Stimulated activated memory B cell treated with anti-CD40 and anti-IgM and Interleukin-4, amounts not matched to agents 10 μg/mL and 1 μg/mL and 100 μg/mL, for 72 hours (primary cell): Measurements from ENCODE around the gene PNRC2.
"Not testable (repeated sequence)": the region's sequence is repeated elsewhere in the genome, so short reads cannot be mapped to it uniquely, and the experiment has no call there.

ENCODE experiments used
- ATAC-seq: fragments of 150-1000 bp; cut with Tn5 transposase; 2 replicates; pipeline ENCODE4 v1.10.0; 2021
- H3K27ac Mint-ChIP-seq: one replicate; pipeline ENCODE4 v1.8.0; 2022; ENCODE audit warnings: mild to moderate bottlenecking, mixed read lengths
- H3K27me3 Mint-ChIP-seq: one replicate; pipeline ENCODE4 v1.8.0; 2022; ENCODE audit warnings: mixed read lengths
- H3K36me3 Mint-ChIP-seq: one replicate; pipeline ENCODE4 v1.8.0; 2022; ENCODE audit warnings: mixed read lengths
- H3K4me1 Mint-ChIP-seq: one replicate; pipeline ENCODE4 v1.8.0; 2022; ENCODE audit warnings: mixed read lengths
- H3K4me3 Mint-ChIP-seq: one replicate; pipeline ENCODE4 v1.8.0; 2022; ENCODE audit warnings: mild to moderate bottlenecking, moderate library complexity, mixed read lengths
- H3K9me3 Mint-ChIP-seq: one replicate; pipeline ENCODE4 v1.8.0; 2022; ENCODE audit warnings: mixed read lengths

Gene PNRC2

DNA sequence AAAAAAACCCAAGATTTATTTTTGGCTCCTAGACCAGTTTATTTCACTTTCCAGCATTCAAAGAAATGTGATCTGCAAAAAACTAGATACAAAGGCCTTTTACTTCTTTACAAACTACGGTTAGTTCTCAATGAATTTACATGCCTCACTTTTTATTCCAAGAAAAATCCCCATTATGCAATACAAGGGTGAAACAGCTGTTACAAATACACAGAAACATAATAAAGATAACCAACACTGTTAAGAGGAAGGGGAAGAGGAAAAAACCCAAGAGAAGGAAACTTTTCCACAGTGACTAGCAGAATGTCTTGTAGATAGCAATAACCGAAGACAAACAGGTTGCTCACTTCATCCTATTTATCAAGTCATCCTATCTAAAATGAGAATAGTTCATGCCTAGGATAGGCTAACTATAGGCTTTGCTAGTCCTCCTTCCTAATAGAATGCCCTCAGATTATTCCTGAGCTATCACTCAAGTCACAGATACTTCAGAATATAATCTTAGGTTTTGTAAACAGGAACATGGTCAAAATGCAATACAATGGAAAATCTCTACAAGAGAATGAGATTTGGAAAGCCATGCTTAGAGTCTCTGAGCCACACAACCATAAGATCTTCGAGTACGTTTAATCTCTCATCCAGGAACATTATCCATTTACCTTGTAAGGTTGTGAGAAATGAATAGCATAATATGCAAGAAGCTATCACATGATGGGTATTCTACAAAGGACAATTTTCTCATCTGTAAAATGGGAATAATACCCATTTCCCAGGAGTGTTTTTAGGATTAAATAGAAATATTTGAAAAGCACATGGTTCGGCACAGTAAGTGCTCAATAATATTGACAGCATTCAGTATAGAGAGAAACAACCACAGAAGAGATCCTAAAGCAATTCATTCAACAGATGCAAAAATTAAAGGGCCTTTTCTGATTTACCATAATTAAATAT, 5.4 kb downstream of the PNRC2 start:
- no peak overlapping the region for H3K4me3 Mint-ChIP-seq
- no peak for ATAC-seq
- peak overlapping the region; percentile 72 for H3K27ac Mint-ChIP-seq
- peaks cover 34% of the 10 kb centered on the region for H3K36me3 Mint-ChIP-seq
- H3K4me1 Mint-ChIP-seq, result peaks cover 47% of the 10 kb centered on the region
- H3K27me3 Mint-ChIP-seq, result no peaks in the 10 kb centered on the region
- H3K9me3 Mint-ChIP-seq, result no peaks in the 10 kb centered on the region

DNA sequence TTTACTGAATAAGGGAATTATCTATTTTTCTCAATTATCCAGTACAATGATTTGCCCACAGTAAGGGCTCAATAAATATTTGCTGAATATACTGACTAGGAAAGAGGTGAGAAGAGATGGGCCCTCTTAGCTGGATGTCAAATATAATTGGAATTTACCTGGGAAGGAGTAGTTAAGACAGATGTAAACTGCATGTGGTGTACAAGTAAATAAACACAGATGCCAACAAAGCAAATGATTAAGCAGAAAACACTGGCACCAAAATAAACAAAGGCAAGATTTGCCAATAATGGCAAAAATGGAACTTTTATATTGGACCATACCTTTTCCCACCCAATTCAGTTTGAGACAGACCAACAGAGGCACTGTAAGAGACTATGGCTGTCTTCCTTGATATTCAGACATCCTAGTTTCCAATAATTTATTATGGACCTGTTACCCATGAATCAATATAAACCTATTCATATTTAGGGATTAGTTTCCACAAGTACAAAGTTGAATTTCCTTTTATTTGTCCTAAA, 7.4 kb downstream of the PNRC2 start:
- Mint-ChIP-seq H3K27me3 (no peaks in the 10 kb centered on the region), H3K36me3 (peaks cover 31% of the 10 kb centered on the region), H3K9me3 (no peaks in the 10 kb centered on the region), H3K4me1 (peaks cover 29% of the 10 kb centered on the region), H3K27ac (peak overlapping the region; percentile 55), H3K4me3 (no peak overlapping the region)
- no peak for ATAC-seq

DNA sequence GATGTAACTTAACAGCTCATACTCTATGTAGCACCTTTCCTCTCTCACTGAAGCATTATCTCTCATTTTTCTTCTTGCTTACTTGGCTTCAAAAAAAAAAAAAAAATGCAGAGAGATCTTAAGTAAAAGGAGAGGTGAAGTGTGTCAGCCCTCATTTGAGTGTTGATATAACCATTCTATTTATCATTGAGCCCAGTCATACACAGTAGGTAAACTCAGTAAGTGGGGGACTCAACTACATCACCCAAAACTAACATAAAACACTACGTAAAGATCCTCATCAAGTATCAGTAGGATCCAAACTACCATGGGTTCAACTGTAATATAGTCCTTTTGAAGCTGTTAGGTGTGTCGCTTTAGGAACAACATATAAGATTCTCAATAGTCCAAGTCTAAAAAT, 8.2 kb downstream of the PNRC2 start:
- Mint-ChIP-seq H3K36me3 (peaks cover 31% of the 10 kb centered on the region), H3K4me3 (no peak overlapping the region), H3K4me1 (peaks cover 29% of the 10 kb centered on the region), H3K27ac (peak overlapping the region; percentile 55), H3K27me3 (no peaks in the 10 kb centered on the region), H3K9me3 (no peaks in the 10 kb centered on the region)
- no peak for ATAC-seq

DNA sequence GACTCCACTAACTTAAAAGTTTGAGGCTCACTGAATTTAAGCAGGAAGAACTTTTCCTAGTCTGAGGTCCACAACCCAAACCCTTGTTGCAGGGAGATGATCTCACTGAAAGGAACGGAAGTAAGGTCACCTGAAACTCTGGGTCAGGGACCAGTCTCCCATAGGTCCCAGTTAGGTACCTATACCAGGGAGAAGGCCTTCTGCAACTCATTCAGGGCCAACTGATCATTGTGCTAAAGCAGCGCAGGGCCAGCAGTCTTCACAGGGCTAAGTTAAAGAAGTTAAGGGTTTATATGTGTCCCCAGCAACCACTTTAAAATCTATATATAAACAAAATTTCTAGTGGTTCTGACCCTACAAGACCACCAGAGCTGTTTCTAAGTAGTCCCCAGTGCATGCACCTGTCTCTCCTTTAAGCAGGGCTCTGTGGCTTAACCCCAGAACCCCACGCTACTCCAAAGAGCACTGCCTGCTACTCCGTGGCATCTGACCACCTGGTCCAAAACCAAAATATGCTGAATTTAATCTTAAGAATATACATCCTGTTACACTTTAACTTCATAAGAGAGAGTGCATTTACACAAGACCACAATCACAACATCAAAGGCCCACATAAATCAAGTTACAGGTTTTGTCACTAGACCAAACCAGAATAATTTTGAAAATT, 17.7 kb downstream of the PNRC2 start:
- peak overlapping the region; percentile 18 for H3K4me3 Mint-ChIP-seq
- ATAC-seq, result no peak
- H3K27me3 Mint-ChIP-seq, result no peaks in the 10 kb centered on the region
- peaks cover 60% of the 10 kb centered on the region for H3K4me1 Mint-ChIP-seq
- H3K36me3 Mint-ChIP-seq, result peaks cover 25% of the 10 kb centered on the region
- peak overlapping the region; percentile 91 for H3K27ac Mint-ChIP-seq
- H3K9me3 Mint-ChIP-seq, result no peaks in the 10 kb centered on the region

DNA sequence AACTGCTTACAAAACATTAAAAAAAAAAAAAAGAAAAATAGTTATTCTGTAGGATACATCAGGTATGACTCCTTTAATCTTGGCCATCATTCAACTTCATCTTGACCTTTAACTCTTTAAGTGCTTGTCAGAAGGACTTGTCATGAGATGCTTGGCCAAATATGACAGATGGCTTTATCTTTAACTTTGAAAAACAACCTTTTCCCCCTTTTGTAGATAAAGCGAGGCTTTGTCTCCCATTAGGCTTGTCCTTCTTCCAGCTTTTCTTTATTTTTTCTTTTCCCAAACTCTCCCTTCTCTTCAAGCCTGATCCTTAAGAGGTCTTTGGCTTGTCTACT, 18.2 kb downstream of the PNRC2 start:
- H3K27me3 Mint-ChIP-seq, result no peaks in the 10 kb centered on the region
- peaks cover 60% of the 10 kb centered on the region for H3K4me1 Mint-ChIP-seq
- peak overlapping the region; percentile 91 for H3K27ac Mint-ChIP-seq
- H3K4me3 Mint-ChIP-seq, result peak overlapping the region; percentile 85
- H3K9me3 Mint-ChIP-seq, result no peaks in the 10 kb centered on the region
- no peak for ATAC-seq
- peaks cover 25% of the 10 kb centered on the region for H3K36me3 Mint-ChIP-seq

DNA sequence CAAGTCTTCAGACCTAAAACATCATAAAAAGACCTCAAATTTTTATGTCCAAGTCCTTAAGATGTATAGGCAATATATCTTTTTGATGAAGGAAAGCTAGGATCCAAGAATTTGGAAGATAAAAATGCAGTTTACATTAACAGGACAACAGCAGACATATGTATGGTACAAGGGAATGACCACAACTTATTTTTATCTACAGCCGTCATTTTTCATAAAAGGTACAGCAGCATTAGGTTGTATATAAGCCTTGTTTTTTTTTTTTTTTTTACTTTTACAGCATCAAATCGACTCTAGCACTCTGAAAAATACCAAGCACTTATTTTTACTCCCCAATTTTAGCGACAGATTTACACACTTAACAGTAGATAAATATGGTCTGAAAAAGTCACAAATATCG, 19.2 kb downstream of the PNRC2 start:
- no peaks in the 10 kb centered on the region for H3K9me3 Mint-ChIP-seq
- peaks cover 59% of the 10 kb centered on the region for H3K4me1 Mint-ChIP-seq
- H3K27ac Mint-ChIP-seq, result peak overlapping the region; percentile 91
- peak overlapping the region; percentile 85 for H3K4me3 Mint-ChIP-seq
- no peak for ATAC-seq
- H3K36me3 Mint-ChIP-seq, result peaks cover 25% of the 10 kb centered on the region
- H3K27me3 Mint-ChIP-seq, result no peaks in the 10 kb centered on the region

DNA sequence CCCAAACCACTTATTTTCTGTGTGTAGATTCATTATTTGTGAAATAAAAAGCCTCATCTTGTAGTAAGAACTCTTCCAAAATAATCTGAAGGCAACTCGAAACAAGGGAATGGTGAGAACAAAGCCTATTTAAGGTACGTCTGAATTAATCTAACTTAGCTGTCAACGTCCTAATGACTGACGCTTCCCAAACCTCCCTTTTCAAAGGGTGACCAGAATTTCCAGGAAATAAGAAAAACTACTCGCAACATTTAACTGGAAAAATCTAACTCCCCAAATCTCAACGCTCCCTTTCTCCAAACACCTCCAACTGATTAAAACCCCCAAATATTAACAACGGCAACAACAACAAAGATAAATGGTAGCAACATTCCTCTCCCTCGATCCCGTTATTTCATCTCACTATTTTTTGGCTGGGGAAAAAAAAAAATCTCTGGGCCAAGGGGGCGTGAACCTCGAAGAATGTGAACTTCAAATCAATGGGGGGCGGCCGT, 19.8 kb downstream of the PNRC2 start:
- ATAC-seq, result no peak
- Mint-ChIP-seq H3K4me1 (peaks cover 53% of the 10 kb centered on the region), H3K27ac (peak overlapping the region; percentile 91), H3K9me3 (no peaks in the 10 kb centered on the region), H3K36me3 (peaks cover 19% of the 10 kb centered on the region), H3K27me3 (no peaks in the 10 kb centered on the region), H3K4me3 (peak overlapping the region; percentile 85)

DNA sequence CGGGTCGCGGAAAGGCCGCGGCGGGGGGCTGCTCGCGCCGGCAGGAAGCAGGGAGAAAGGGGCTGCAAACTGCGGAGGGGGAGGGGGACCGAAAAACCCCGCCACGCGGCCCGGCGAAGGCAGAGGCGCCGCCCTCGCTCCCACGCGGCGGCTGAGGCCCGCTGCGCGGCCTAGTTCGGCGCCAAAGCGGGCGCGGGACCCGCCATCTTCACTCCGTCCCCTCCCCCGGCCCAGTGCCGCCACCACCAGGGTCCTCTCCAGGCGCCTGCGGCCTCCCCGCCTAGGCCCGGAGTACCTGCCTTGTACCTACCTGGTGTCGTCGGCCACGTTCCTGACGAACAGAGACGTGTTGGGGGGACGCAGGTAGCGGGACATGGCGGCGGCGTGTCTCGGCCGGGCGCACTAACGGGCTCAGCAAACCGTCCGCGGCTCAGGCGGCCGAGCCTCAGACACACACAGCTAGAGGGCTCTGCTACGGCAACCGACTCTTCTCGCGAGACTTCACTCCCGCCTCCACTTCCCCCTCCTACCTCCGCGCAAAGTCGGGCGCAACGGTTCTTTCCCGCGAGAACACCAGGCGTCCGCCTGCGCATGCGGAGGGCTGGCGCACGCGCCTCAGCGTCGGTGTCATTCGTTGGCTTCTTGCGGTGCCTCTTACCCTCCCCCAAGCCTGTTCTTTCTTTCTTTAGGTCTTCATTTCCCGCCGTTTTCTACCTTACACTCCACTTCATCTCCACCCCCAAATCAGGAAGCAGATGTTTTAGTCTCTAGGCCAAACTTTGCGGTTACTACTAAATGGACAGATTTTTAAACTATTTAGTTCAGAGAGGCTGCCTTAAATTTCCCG, 20.5 kb downstream of the PNRC2 start, which contains the start of gene SRSF10:
SRSF10 (minus strand) TSS at position 447 of the 847 bp plus-strand sequence; CDS start at position 375, 72 bp downstream.
- peak within 1 kb of the TSS; percentile 85 for H3K4me3 Mint-ChIP-seq
- ATAC-seq, result peak; percentile 98
- H3K4me1 Mint-ChIP-seq, result peaks cover 46% of the 10 kb centered on the region
- peaks cover 12% of the 10 kb centered on the region for H3K36me3 Mint-ChIP-seq
- no peaks in the 10 kb centered on the region for H3K9me3 Mint-ChIP-seq
- no peaks in the 10 kb centered on the region for H3K27me3 Mint-ChIP-seq
- peak within 1 kb of the TSS; percentile 91 for H3K27ac Mint-ChIP-seq

DNA sequence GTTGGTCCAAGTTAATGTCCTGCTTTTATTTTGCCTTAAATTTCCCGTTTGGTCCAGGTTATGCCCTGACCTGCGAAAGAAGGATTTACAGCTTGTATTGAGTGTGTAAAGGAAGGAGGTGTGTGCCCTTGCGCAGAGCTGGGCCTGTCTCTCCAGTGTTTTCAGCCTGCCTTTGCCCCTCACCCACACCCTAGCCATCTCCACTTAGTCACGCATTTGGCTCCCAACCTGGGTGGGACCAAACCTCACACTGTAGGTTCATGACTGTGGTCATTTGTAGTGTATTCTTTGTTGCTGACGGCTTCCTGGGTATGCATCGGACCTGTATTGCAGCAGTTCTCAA, 21.1 kb downstream of the PNRC2 start:
- peak overlapping the region; percentile 85 for H3K4me3 Mint-ChIP-seq
- peak; percentile 72 for ATAC-seq
- H3K9me3 Mint-ChIP-seq, result no peaks in the 10 kb centered on the region
- no peaks in the 10 kb centered on the region for H3K27me3 Mint-ChIP-seq
- H3K4me1 Mint-ChIP-seq, result peaks cover 44% of the 10 kb centered on the region
- peaks cover 12% of the 10 kb centered on the region for H3K36me3 Mint-ChIP-seq
- H3K27ac Mint-ChIP-seq, result peak overlapping the region; percentile 91

DNA sequence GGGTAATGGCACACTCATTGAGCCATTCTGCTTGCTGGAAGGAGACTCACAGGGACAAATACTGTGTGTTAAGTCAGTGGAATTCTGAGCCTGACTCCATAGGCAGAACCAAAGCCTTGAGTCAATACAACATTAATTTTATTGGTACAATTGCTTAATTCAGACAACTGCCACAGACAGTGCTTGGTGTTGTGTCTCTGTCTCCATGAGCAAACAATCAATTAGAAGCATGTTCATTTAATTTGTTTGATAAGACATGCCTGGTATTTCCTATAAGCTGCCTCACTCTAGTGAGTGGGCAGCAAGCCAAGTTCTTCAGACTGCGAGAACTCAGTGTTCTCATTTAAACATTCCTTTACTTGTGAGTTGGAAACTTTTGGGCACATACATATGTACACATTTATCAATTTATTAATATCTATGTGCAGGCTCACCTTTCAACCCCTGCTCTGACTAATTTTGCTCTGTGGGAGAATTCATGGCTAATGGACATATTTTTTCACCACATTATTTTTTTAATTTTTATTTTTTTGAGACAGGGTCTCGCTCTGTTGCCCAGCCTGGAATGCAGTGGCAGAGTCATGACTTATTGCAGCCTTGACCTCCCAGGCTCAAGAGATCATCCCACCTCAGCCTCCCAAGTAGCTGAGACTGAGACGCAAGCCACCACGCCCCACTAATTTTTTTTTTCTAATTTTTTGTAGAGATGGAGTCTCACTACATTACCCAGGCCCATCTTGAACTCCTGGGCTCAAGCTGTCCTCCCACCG, 25.0 kb downstream of the PNRC2 start:
- Mint-ChIP-seq H3K4me1 (peaks cover 8% of the 10 kb centered on the region), H3K4me3 (no peak overlapping the region), H3K9me3 (no peaks in the 10 kb centered on the region), H3K36me3 (no peaks in the 10 kb centered on the region), H3K27me3 (no peaks in the 10 kb centered on the region), H3K27ac (no peak overlapping the region)
- ATAC-seq, result no peak

DNA sequence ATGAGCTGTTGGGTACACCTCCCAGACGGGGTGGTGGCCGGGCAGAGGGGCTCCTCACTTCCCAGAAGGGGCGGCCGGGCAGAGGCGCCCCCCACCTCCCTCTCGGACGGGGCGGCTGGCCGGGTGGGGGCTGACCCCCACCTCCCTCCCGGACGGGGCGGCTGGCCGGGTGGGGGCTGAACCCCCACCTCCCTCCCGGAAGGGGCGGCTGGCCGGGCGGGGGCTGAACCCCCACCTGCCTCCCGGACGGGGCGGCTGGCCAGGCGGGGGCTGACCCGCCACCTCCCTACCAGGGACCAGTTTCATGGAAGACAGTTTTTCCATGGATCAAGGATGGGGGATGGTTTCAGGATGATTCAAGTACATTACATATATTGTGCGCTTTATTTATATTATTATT, 27.4 kb downstream of the PNRC2 start:
- H3K27me3 Mint-ChIP-seq, H3K9me3 Mint-ChIP-seq, H3K27ac Mint-ChIP-seq, H3K36me3 Mint-ChIP-seq, H3K4me3 Mint-ChIP-seq, ATAC-seq: not testable (repeated sequence)
- peaks cover 21% of the 10 kb centered on the region for H3K4me1 Mint-ChIP-seq

DNA sequence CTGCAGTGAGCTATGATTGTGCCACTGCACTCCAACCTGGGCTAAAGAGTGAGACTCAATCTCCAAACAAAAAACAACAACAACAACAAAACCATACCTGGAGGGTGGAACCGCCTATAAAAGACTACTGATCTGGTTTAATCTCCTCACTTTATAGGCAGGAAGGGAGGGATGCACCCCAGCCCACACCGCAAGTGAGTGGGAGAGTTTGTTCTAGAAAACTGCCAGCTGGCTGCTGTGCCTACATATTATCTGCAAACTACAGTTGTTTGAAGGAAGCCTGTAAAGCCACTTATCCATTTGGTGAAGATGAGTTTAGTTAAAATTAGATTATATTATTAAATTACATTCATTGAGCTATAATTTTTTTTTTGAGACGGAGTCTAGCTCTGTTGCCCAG, 29.6 kb downstream of the PNRC2 start:
- Mint-ChIP-seq H3K36me3 (no peaks in the 10 kb centered on the region), H3K27me3 (no peaks in the 10 kb centered on the region), H3K4me3 (no peak overlapping the region), H3K4me1 (peaks cover 22% of the 10 kb centered on the region), H3K9me3 (no peaks in the 10 kb centered on the region), H3K27ac (no peak overlapping the region)
- no peak for ATAC-seq

DNA sequence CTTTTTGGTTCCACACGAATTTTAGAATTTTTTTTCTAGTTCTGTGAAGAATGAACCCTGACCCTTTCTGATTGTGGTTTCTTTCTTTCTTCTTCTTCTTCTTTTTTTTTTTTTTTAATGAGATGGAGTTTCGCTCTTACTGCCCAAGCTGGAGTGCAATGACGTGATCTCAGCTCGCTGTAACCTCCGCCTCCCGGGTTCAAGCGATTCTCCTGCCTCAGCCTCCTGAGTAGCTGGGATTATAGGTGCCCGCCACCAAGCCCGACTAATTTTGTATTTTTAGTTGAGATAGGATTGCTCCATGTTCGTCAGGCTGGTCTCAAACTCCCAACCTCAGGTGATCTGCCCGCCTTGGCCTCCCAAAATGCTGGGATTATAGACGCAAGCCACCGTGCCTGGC, 32.4 kb downstream of the PNRC2 start:
- H3K27ac Mint-ChIP-seq, H3K9me3 Mint-ChIP-seq: not testable (repeated sequence)

DNA sequence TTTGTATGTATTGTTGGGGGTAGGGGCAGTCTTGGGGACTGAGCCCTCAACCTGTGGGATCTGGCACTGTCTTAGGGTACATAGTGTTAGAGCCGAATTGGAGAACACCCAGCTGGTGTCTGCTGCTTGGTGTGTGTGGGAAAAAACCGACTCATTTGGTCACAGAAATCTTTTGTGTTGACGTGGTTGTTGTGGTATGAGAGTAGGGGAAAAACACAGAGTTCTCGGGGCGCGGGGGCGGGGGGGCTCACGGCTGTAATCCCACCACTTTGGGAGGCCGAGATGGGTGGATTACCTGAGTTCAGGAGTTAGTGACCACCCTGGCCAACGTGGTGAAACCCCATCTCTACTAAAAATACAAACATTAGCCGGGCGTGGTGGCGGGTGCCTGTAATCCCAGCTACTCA, 35.8 kb downstream of the PNRC2 start:
- H3K9me3 Mint-ChIP-seq, result no peaks in the 10 kb centered on the region
- no peaks in the 10 kb centered on the region for H3K27me3 Mint-ChIP-seq
- no peak overlapping the region for H3K4me3 Mint-ChIP-seq
- no peaks in the 10 kb centered on the region for H3K36me3 Mint-ChIP-seq
- H3K4me1 Mint-ChIP-seq, result peaks cover 24% of the 10 kb centered on the region
- ATAC-seq, result peak; percentile 48
- no peak overlapping the region for H3K27ac Mint-ChIP-seq

More for the DNA sequence above, 32.4 kb downstream of the PNRC2 start:
- H3K36me3 Mint-ChIP-seq, H3K27me3 Mint-ChIP-seq, ATAC-seq, H3K4me3 Mint-ChIP-seq: not testable (repeated sequence)
- H3K4me1 Mint-ChIP-seq, result peaks cover 22% of the 10 kb centered on the region
